ENCODE results near the gene XPC. TPM values are rescaled to one million over a fixed set of nuclear protein-coding genes. Genes with fewer than 3 reads are reported as not detected.

XPC gene
- total and polyA plus RNA-seq, 2 of the 8 experiments (the other 6 are each of a cell fraction or from before 2014, with no cell fraction given) = 8.8 to 27.3 TPM

- TF ChIP-seq FOSL1 (IDR thresholded peaks at IDR 0.05; ENCODE audit: insufficient read depth, low read depth, low read length) (no peak), SP1 (IDR thresholded peaks at IDR 0.05; ENCODE audit: low read depth, low read length) (no peak), ASH2L (IDR thresholded peaks at IDR 0.05; ENCODE audit: low read length) (no peak), EGR1 (IDR thresholded peaks at IDR 0.05; ENCODE audit: borderline replicate concordance, low read depth, low read length) (no peak), CHD1 (IDR thresholded peaks at IDR 0.05; ENCODE audit: low read depth, low read length) (no peak), HDAC2 (IDR thresholded peaks at IDR 0.05; ENCODE audit: borderline replicate concordance in 1 of 2, low read depth in 2 of 2, low read length in 2 of 2) (no peak), KDM4A (IDR thresholded peaks at IDR 0.05; ENCODE audit: low read depth, low read length, severe bottlenecking) (no peak), CTCF (IDR thresholded peaks at IDR 0.05; ENCODE audit: control extremely low read depth in 1 of 3, insufficient read depth in 1 of 3, low read depth in 1 of 3, low read length in 3 of 3) (no peak), CEBPB (IDR thresholded peaks at IDR 0.05; ENCODE audit: low read depth, low read length) (no peak), GABPA (IDR thresholded peaks at IDR 0.05; ENCODE audit: borderline replicate concordance, insufficient read depth, low read length) (no peak), TAF1 (IDR thresholded peaks at IDR 0.05; ENCODE audit: low read depth, low read length) (no peak)
- TF ChIP-seq, protein P1, sequence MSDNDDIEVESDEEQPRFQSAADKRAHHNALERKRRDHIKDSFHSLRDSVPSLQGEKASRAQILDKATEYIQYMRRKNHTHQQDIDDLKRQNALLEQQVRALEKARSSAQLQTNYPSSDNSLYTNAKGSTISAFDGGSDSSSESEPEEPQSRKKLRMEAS (IDR thresholded peaks at IDR 0.05) = no peak
- H3K4me1 ChIP-seq (replicated peaks in 1 of 4; ENCODE audit: control insufficient read depth in 3 of 4, insufficient read depth in 4 of 4, low read length in 3 of 4) = no peaks in the 10 kb centered on the region
- H4K91ac ChIP-seq (replicated peaks; ENCODE audit: insufficient read length, low read length) = no peak overlapping the region
- H3K27ac ChIP-seq (ENCODE audit: low read depth, low read length) = no peak overlapping the region
- FAIRE-seq (no peak), DNase-seq (ENCODE audit: low read depth in 1 of 2, low spot score in 2 of 2) (no peak)
- H2BK5ac ChIP-seq (ENCODE audit: low read depth, low read length) = no peak overlapping the region
- no peak overlapping the region for H2AK5ac ChIP-seq (ENCODE audit: low read depth, low read length)
- no peaks in the 10 kb centered on the region for H3K27me3 ChIP-seq (replicated peaks in 1 of 4; ENCODE audit: control insufficient read depth in 3 of 4, extremely low read depth in 1 of 4, insufficient read depth in 3 of 4, low read length in 3 of 4)
- CTCF ChIA-PET (ENCODE audit: partially characterized antibody) = interaction anchor here (0.8 to 1.8 kb wide), 5 partner anchors 15 to 238 kb away, joined by 3 to 14 read pairs (median 5); no protein-coding TSS in a partner anchor
- no peak overlapping the region for H4K5ac ChIP-seq (ENCODE audit: insufficient read length, low read depth, low read length)
- peaks cover 0 to 11% of the 10 kb centered on the region in 2 experiments for H4K20me1 ChIP-seq (replicated peaks in 1 of 2; ENCODE audit: control insufficient read depth in 1 of 2, insufficient read depth in 2 of 2, low read length in 2 of 2)
- no peak overlapping the region for H2BK15ac ChIP-seq (ENCODE audit: low read length)
- no peak overlapping the region for H3K9ac ChIP-seq (replicated peaks in 1 of 4; ENCODE audit: extremely low read depth in 1 of 4, low read depth in 3 of 4, low read length in 3 of 4)
- no peak overlapping the region for H4K8ac ChIP-seq (ENCODE audit: extremely low read depth, insufficient read depth, low read length)
- no peak overlapping the region for H2BK120ac ChIP-seq (replicated peaks; ENCODE audit: low read depth, low read length)
- no peak overlapping the region for H3K18ac ChIP-seq (ENCODE audit: extremely low read depth, low read length)
- no peak overlapping the region for H2BK12ac ChIP-seq (ENCODE audit: low read depth, low read length)
- no peak overlapping the region for H2BK20ac ChIP-seq (ENCODE audit: low read length)
- peaks cover 12 to 40% (median 27%) of the 10 kb centered on the region in 4 experiments for H3K36me3 ChIP-seq (ENCODE audit: control insufficient read depth in 2 of 4, insufficient read depth in 4 of 4, low read length in 3 of 4)
- no peaks in the 10 kb centered on the region for H3K79me2 ChIP-seq (ENCODE audit: control insufficient read depth in 1 of 2, insufficient read depth in 2 of 2, low read length in 2 of 2)
- H3K79me1 ChIP-seq (ENCODE audit: low read depth, low read length) = no peaks in the 10 kb centered on the region
- no peak overlapping the region for H3K4me2 ChIP-seq (ENCODE audit: insufficient read depth in 1 of 2, low read depth in 2 of 2, low read length in 2 of 2)
- no peak overlapping the region for H3K23ac ChIP-seq (ENCODE audit: insufficient read length)
- H3K23me2 ChIP-seq (ENCODE audit: low read depth, low read length) = no peaks in the 10 kb centered on the region
- H2AFZ ChIP-seq (ENCODE audit: low read length) = no peak overlapping the region
- H3K4ac ChIP-seq (replicated peaks; ENCODE audit: insufficient read length, low read depth, low read length) = no peak overlapping the region
- POLR2A ChIA-PET (ENCODE audit: partially characterized antibody) = interaction anchor here (0.8 to 1.3 kb wide), 3 partner anchors 8 to 18 kb away, joined by 3 to 5 read pairs (median 3); no protein-coding TSS in a partner anchor
- H3K14ac ChIP-seq (ENCODE audit: insufficient read length) = no peak overlapping the region
- no peaks in the 10 kb centered on the region for H3K9me3 ChIP-seq (ENCODE audit: insufficient read depth in 2 of 2, low read depth in 1 of 2, low read length in 1 of 2)
- 91% methylated on average over 5 of the region's 5 CpGs; no CpG with 5 or more reads in 1 of the 2 experiments for WGBS, 2 experiments (ENCODE audit: extremely low coverage in 1 of 2, insufficient coverage in 1 of 2, insufficient read length in 1 of 2, insufficient replicate concordance in 2 of 2, low coverage in 1 of 2, low lambda C conversion rate in 2 of 2, missing lambda C conversion rate in 1 of 2)
- no peak overlapping the region for H3K4me3 ChIP-seq (ENCODE audit: extremely low read depth in 1 of 4, insufficient read depth in 2 of 4, low read depth in 3 of 4, low read length in 4 of 4)
- H3K56ac ChIP-seq (replicated peaks; ENCODE audit: insufficient read length, low read depth, low read length) = no peak overlapping the region
These were observed 44.5 kb downstream of the XPC start for GRCh38 chr3:14133876-14134275.

All from H1 (cell line).